Measurements from ENCODE around the gene CD2AP.

- no peak for TF ChIP-seq JUND (IDR thresholded peaks at IDR 0.05)
- TF ChIP-seq CTCF (IDR thresholded peaks at IDR 0.05; ENCODE audit: low read depth, low read length, missing input control) = no peak
These were observed 149.2 kb downstream of the CD2AP start for GRCh38 chr6:47626782-47627181.

Data from liver (tissue), 3 donors.